DMS114 treated with DMSO at 0.1 percent for 48 hours (cell line): Measurements from ENCODE around the gene DCBLD2.
A peak's percentile ranks its signal among the peaks of the same experiment; 100 is the strongest.

ENCODE experiments used
- DNase-seq: peaks from one replicate; lab custom pipeline; 2025; ENCODE audit not compliant: unreplicated experiment; lab: John Stamatoyannopoulos, UW

The DCBLD2 gene

GRCh38 chr3:98901392-98902350, at the start of gene DCBLD2:
Gene DCBLD2 (minus strand): TSS chr3:98901695. CDS start chr3:98901326, 369 bp downstream.
- peak; percentile 96 for DNase-seq

- DNase-seq: no peak
These were observed 44.2 kb upstream of the DCBLD2 start for GRCh38 chr3:98945666-98946065.

GRCh38 chr3:98945101-98945524, 43.6 kb upstream of the DCBLD2 start:
- DNase-seq: no peak

- no peak for DNase-seq
These were observed 28.9 kb upstream of the DCBLD2 start for GRCh38 chr3:98930413-98930812.

- DNase-seq: no peak
These were observed 20.5 kb upstream of the DCBLD2 start for GRCh38 chr3:98921957-98922356.

GRCh38 chr3:98920166-98920565, 18.7 kb upstream of the DCBLD2 start:
- DNase-seq: no peak

- no peak for DNase-seq
These were observed 17.1 kb upstream of the DCBLD2 start for GRCh38 chr3:98918586-98918985.

- no peak for DNase-seq
These were observed 16.1 kb upstream of the DCBLD2 start for GRCh38 chr3:98917608-98918007.

GRCh38 chr3:98914210-98915080, 12.9 kb upstream of the DCBLD2 start:
- no peak for DNase-seq

- no peak for DNase-seq
These were observed 11.0 kb upstream of the DCBLD2 start for GRCh38 chr3:98912448-98912847.

- no peak for DNase-seq
These were observed 4.7 kb upstream of the DCBLD2 start for GRCh38 chr3:98906230-98906629.

GRCh38 chr3:98903705-98904481, 2.4 kb upstream of the DCBLD2 start:
- DNase-seq: no peak

- no peak for DNase-seq
These were observed 1.6 kb upstream of the DCBLD2 start for GRCh38 chr3:98903099-98903498.

- no peak for DNase-seq
These were observed 851 bp upstream of the DCBLD2 start for GRCh38 chr3:98902351-98902740.

- DNase-seq: no peak
These were observed 440 bp downstream of the DCBLD2 start for GRCh38 chr3:98901119-98901391.

- no peak for DNase-seq
These were observed 1.0 kb downstream of the DCBLD2 start for GRCh38 chr3:98900265-98901118.

GRCh38 chr3:98897701-98898100, 3.8 kb downstream of the DCBLD2 start:
- DNase-seq: no peak

GRCh38 chr3:98894791-98895576, 6.5 kb downstream of the DCBLD2 start:
- no peak for DNase-seq

GRCh38 chr3:98893740-98894139, 7.8 kb downstream of the DCBLD2 start:
- DNase-seq: no peak

GRCh38 chr3:98892263-98892662, 9.2 kb downstream of the DCBLD2 start:
- no peak for DNase-seq
